HG02759 (cell line): ENCODE measurements around the gene CEMIP2.

Experiments used
- ATAC-seq: cut with Tn5 transposase; IDR thresholded peaks from one replicate; pipeline ENCODE4 v1.9.1; 2021; ENCODE audit warnings: mild to moderate bottlenecking, moderate library complexity; ENCODE audit not compliant: unreplicated experiment

The CEMIP2 gene

DNA sequence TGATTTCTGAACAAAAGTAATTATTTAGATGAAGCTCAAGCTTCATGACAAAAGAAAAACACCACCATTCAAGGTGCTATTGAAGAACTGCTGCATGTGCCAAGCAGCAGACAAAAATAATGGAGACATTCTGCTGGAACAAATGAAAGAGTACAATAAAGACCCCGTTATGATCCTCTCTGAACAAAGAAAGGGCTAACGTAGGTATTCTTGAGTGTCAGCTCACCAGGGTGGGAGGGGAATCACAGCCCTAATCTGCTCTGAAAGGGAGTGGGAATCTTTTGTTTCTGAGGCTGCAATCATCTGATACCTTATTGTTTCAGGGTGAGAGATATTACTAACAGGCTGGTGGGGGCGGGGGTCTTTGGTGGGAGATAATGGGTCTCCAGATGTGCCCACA is 15.4 kb downstream of the CEMIP2 start:
- ATAC-seq, result no peak

DNA sequence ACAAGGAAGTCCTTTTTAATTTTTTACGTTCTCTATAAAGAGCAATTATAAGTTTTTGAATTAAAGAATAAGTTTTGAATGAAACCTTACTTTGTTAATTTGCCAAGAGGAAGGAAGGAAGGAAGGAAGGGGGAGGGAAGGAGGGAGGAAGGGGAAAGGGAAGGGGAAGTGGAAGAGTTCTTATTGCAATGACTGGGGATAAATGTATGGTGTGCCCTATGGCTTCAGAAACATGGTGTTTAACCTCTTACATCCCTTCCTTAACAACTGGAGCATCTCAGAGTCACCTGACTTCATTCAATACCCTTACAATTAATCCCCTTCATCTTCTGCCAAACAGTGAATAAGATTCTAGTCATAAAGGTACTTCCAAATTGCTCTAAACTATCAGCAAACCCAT is 16.0 kb downstream of the CEMIP2 start:
- ATAC-seq, result no peak

DNA sequence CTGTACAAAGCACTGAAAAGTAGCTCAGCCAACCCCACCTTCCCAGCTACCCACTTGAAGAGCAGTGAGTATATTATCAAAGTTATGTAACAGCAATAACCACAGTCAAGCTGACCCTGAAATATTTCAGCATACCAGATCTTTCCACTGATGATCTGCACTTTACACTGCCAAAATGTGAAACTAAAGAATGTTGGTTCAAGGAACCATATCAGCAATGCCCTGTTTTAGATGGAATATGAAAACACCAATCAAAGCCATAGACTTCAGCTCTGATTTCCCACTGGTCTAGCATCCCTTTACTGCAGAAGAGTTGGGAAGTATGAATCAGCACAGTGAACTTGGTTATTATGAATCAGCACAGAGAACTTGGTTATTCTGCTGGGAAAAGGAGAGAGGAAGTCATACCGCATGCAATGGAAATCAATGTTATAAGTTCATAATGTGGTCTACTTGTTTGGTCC is 20.0 kb downstream of the CEMIP2 start:
- no peak for ATAC-seq

DNA sequence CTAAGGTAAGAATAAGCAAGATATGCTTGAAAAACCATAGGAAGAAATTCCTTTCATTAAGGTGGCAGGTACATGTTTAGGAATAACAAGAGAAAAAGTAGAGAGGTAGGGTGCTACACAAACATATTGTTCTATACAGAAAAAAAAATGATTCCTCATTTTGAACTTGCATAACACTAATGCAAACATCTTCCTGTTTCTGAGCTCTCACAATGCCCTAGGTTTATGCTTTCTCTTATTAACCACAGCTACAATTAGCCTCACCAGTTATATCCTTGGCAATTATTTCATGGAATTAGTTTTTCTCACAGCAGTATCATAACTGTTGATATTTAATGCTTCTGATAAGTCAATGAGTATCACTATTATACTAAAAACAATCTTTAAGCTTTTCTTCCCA is 20.7 kb downstream of the CEMIP2 start:
- ATAC-seq, result no peak

DNA sequence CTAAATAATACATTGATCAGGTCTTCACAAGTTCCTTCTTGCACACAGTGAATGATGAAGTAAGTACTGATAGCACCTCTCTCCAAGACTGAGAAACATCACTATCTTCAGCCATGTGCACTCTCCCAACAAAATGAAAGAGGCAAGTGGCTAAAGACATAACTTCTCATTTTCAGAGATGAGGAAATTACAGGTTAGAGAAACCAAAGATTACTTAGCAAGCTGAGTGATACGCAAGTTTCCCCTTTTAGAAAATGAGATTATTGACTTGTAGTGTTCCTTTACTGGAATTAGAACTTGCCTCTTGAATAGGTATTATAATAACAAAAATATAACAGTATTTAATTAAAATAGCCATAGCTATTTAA is 21.6 kb downstream of the CEMIP2 start:
- ATAC-seq, result no peak

DNA sequence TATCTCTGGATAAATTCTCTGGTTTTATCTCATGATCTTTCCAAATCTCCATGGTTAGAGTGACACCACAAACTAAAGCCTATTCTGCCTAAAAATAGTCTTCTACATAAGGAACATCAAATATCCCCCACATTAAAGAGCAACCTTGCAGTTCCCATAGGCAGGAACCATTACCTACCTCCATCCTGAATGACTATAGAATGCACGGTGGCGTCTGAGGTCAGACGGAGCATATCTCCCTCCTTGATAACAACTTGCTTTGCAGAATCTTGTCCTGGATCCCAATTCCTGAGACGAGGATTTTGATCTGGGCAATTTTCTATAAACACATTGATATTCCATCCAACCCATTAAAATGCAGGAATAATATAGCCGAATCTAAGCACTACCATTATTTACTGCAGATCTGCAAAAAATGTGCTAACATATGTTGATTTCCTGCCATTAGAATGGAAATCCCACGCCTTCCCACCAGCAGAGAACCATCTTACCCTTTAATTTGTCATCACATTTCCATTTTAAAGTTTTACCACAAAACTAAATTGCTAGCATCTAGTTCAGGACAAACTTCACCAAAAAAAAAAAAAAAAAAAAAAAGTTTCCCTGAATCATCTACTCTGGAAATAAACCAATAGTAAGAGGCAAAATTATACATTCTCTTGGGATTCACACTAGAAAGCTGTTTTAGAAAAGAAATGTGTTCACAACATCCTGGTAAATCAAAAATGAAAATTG is 22.1 kb downstream of the CEMIP2 start:
- ATAC-seq, result no peak

DNA sequence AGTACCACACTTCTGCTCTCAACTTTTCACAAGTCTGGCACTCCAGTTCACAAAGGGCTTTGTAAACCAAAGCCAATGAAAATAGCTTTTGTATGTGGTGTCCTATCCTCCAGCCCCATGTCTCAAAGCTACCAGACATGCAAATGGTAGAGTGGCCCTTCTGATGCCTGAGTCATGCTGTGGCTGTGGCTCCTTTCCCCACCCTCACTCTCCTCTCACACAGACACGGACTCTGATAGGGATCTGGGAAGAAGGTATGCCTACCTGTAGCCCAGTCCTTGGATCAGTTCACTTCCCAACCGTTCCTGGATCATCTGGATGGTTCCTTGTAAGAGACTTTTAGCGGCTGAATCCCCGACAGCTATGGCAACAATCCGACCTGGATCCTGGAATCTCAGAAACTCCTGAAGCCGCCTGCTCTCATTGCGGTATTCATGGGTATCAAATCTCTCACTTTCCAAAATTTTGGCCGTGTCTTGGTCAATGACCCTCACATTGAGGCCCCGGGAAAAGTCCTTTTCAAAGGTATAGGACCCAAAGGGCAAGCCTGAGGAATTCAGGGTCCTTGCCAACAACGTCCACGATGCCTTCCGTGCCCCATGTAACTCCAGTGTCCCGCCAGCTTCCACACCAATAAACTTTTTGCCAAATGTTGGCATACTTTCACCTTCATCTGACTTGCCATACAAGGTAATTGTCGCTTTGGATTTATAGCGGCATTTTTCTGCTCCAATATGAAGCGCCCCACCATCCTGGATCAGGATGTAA is 23.4 kb downstream of the CEMIP2 start:
- no peak for ATAC-seq

DNA sequence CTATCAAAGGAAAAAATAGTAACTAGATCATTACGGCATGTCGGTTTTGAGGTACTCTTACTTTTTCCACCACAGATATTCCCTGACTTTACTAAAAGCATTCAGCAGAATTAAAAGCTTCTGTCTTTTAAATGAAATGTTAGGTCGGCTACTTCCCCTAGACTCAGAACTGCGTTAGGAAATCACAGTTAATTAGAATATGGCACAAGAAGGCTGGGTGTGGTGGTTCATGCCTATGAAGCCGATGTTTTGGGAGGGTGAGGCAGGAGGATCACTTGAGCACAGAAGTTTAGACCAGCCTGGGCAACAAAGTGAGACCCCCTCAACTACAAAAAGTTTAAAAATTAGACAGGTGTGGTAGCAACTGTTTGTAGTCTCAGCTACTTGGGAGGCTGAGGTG is 24.4 kb downstream of the CEMIP2 start:
- ATAC-seq, result no peak

DNA sequence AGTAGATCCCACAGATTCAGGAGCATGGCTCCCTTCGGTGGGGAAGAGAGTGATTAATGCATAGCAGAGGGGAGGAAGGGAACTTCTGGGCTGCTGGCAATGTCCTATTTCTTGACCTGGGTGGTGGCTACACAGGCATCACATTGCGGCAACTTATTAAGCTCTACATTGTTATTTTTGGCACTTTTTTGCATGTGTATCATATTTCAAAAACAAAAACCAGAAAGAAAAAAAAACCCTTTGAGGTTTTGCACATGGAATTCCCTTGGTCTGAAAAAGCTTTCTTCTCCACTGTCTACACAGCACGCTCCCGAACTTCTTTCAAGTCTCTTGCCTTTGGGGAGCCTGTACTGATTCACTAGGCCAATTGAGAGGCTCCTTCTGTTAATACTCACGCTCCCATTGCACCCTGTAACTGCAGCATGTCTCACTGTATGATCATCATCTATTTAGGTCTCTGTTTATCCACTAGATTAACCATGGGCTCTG is 25.1 kb downstream of the CEMIP2 start:
- no peak for ATAC-seq

DNA sequence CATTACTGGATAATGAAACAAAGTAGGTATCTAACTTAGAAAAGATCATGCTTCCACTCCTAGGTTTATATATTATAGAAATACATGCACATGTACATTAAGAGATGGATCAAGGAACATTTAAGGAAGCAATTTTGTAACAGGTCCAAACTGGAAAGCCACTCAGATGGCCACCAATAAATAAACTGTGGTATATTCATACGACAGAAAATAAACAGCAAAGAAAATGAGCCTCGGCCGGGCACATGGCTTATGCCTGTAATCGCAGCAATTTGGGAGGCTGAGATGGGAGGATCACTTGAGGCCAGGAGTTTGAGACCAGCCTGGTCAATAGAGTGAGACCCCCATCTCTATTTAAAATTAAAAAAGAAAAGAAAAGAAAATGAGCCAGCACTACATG is 25.6 kb downstream of the CEMIP2 start:
- ATAC-seq, result no peak

DNA sequence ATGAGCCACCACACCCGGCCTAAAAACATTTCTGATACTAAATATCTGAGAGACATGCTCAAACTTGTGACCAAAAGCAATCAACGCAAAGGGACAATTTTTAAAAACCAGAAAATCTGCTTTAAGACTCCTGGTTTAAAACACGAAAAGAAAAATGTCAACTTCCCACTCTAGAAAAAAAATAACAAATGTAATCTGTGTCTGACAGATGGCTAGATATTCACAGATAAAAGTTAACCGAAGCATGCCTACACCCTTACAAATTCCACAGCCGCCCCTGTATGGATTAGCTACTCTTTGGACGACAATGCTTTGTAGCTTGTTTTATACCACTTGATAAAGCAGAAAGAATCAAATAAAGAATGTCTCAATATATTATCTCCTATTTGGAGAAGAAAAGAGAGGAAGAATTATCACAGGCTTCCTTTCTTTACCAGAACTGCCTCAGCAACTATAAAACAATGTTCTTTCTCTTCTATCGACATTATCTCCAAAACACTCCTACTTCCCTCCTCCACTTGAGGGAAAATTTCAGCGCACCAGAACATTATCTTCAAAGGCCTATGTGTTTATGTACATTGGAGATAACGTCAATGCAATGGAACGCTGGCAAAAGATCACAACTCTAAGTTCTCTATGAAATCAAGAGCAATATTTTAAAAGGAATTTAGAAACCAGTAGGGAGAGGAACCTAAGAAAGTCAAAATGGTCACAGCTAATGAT is 26.2 kb downstream of the CEMIP2 start:
- no peak for ATAC-seq

DNA sequence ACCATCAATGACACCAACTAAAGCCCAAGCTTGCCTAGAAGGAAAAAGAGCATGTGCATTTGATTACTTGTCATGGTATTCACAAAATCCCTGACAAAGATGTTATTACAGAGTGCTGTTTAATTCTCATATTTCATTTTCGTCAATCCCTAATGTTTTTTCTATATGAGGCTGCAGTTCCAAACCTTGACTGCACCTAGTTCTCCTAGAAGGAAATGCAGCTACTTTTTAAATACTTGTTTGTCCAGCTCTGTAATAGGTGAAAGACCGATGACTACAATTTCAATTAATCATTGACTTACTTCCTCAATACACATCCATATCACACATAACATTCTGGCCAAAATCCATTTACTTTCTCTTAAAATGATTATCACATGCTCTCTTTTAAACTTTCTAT is 28.1 kb downstream of the CEMIP2 start:
- ATAC-seq, result no peak

DNA sequence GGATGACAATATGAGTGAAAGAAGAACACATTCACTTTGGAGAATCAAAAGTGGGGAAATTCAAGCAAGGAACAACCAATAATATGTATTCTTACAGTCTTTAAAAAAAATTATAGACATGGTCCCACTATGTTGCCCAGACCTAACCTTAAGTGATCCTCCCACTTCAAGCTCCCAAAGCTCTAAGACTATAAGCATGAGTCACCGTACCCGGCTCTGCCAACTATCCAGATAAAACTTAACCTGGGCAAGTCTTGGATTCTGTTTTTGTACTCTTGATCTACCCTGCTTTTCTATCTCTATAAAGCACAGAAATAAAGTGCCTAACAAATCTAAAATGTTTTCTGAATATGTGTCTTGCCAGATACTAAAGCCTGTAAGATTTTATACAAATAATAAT is 30.9 kb downstream of the CEMIP2 start:
- no peak for ATAC-seq

DNA sequence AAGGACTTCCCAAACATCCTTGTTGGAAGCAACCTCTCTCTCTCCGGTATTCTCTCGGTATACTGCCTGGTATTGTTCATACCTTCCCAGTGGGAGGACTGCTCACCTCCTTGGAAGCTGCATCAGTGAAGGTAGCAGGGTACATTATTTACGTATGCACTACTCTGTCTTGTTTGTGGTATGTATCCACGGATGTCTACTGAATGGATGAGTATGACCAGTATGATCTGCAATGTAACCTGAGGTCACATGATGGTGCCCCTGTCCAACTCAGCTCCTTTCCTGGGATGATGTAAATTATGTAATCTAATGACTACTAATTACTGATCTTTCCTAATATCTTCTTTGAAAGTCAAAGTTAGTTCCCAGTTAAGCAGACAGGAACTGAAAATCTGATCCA is 32.1 kb downstream of the CEMIP2 start:
- no peak for ATAC-seq

DNA sequence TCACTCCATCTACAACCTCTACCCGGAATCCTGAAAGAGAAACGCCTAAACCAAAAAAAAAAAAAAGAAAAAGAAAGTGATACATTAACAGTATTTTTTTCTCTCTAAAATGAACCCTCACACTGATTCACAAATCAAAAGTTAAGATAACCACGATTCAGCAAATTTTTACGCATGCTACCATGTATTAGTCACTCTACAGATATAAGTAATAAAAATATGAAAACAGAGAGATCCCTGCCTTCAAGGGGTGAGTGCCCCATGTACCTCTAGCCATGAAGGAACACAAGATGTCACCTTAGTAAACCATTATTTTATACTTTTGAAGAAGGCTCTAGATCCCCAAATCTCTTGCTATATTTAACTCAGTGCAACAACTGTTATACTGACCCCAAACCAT is 33.4 kb downstream of the CEMIP2 start:
- no peak for ATAC-seq

DNA sequence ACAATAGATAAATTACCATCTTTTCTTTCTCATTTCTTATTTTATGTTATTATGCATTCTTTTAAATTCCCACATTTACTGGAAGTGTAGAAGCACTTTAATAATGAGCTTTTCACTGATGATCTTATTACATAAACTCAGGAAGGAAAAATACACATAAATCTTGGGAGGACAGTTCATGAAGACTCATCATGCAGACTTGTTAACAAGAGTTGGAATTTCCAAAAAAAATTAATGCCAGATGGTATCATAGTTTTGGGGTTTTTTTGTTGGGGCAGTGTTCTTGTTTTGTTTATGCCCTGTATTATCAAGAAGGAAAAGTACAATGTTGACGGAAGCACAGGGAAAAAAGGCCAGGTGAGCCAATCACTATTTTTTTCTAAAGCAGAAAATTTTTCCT is 35.1 kb downstream of the CEMIP2 start:
- ATAC-seq, result no peak

DNA sequence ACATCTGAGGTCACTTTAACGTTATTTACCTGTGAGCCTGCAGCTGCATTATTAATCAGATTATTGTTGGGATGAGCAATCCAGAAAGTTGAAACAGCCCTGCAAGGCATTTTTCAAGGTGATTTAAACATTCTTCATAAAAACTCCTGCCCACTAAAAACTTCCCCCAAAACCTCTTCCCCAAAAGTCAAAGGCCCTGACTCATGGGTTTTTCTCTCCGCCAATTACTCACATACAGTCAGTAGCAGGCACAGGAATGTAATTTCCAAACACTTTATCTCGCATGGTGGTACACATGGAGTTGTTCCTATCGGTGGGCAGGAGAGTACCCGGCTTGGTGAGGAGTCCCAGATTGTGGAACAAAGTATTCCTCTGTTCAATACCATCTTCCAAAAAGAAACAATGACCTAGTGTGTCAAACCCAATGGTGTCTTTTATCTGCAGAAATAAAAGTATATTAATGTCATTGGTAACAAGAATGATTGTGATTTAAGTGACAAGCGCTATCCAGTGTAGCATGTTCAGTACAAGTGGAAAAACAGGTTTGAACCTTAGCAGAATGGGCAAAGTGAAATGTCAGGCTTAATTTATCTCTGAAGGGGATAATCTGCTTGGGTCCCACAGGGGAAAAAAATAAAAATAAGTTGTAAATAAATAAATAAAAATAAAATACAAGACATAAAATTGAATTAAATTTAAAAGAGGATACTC is 38.3 kb downstream of the CEMIP2 start:
- ATAC-seq, result no peak

DNA sequence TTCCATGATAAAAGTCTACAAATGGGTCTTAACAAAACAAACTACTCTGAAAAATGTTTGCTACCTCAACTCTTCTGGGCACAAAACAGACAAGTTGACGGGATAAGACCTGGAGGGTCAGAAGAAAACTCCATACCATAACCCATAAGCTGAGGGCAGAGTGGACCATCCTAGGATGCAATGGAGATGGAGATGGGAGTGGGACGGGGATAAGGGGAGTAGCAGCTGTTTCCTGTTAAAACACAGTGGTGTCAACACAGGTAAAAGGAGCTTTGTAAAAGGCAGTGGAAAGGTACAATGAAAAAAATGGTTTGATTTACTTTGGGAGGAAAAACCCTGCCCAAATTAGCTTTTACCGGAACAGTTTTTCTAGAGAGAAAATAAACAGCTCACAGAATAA is 41.6 kb downstream of the CEMIP2 start:
- no peak for ATAC-seq

DNA sequence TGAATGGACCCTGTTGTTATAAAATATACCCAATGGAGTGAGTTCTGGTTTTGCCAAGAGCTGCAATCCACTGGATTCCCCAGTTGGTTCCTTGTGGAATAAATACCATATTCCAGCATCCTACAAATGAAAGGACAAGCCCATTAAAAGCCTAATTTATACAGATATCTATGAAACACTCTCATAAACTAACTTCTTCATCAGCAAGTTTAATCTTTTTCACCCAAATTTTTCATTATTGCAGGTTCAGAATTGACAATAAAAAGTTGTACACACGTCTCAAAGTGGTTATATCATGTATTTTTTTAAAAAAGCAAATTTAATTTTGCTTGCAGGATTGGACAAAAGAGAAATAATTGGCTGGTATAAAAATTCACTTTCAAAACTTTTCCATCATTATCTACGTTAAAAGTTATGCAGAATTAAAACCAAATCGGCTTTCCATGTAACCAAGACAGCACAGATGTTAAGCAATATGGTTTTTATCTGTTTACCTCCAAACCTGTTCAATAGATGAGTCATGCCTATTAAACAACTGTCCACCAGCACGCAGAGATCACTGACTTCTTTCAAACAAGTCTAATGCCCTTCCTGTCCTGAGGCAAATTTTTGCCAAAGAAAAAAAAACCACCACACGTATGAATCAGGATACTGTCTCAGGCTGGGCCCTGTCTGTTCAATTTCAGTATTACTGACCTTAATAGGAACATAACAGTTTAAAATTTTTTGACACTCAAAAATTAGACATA is 42.5 kb downstream of the CEMIP2 start:
- no peak for ATAC-seq

DNA sequence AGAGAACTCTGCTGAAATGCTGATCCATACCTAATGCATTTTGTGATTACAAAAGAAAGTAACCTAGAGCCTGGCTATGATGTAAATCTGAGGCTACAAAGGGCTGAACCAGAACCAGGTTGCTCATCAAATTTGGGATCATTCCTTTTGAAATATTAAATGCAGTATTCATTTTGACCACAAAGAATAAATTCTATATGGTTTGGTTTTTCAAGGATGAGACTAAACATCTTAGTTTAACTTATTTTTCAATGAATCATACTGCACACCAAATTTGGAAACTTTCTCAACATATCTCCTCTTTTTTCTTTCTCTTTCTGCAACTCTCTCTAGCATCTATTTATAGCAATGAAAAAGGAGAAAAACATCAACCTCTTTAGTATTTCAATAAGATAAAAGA is 46.5 kb downstream of the CEMIP2 start:
- no peak for ATAC-seq
